ENCODE results near the gene XXYLT1.

The XXYLT1 gene

GRCh38 chr3:195063581-195064193, 207.3 kb downstream of the XXYLT1 start:
- Histone ChIP-seq H3K36me3 (ENCODE audit: control insufficient read depth, low read length) (no peaks in the 10 kb centered on the region; the same call in 1 of the 2 replicates), H3K9me3 (ENCODE audit: control insufficient read depth, insufficient read depth, low read length) (no peaks in the 10 kb centered on the region), H3K9me2 (replicated peaks; ENCODE audit: control insufficient read depth, low read length) (no peaks in the 10 kb centered on the region), H3F3A (ENCODE audit: control insufficient read depth, insufficient read depth) (0 out of 2 replicates have a peak, but pooled peaks cover 3% of the 10 kb centered on the region), H3K27ac (ENCODE audit: low read depth, low read length) (no peak overlapping the region), H3K79me2 (ENCODE audit: control insufficient read depth, low read length) (no peaks in the 10 kb centered on the region), H3K4me2 (ENCODE audit: low read length) (no peak overlapping the region), H3K27me3 (ENCODE audit: control insufficient read depth, low read length) (no peaks in the 10 kb centered on the region), H3K4me3 (ENCODE audit: low read length) (no peak overlapping the region), H3K4me1 (ENCODE audit: control insufficient read depth, low read length) (peaks cover 17% of the 10 kb centered on the region), H4K20me1 (ENCODE audit: control insufficient read depth, insufficient read depth, low read depth, low read length) (no peaks in the 10 kb centered on the region)
- TF ChIP-seq EZH2phosphoT487 (IDR thresholded peaks at IDR 0.05; ENCODE audit: borderline replicate concordance, low read length) (no peak), CTCF (IDR thresholded peaks at IDR 0.05; ENCODE audit: low read depth, low read length, poor library complexity, severe bottlenecking) (no peak)

DNA sequence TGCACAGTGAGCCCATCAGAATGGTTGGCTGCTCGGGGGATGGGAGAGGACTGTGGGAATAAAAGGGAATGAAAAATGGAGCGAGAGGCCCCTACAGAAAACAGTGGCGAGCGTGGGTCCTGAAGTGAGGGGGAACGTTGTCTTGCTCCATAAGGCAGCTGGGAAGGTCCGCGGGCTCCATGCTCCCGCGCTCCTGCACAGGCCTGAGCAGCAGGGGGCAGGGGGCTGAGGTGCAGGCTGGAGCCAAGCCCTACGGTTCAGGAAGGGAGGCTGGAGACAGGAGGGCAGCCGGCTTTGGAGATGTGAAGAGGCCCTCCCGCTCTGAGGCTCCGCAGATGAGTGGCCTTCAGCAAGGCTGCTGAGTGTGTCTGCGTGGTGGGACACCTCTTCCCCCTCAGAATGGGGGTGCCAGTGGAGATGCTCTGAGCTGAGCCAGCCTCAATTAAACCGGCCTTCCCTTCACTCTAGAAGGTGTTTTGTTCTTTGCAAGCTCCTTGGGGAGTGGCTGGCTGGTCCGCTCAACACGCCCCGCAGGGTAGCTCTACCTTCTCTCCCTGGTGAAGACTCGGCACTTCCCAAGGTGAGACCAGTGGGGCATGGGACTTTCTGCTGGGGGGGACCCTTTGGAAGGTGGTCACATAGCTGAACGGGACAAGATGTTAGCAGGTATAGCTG, 208.0 kb downstream of the XXYLT1 start:
- Histone ChIP-seq H3K79me2 (ENCODE audit: control insufficient read depth, low read length) (no peaks in the 10 kb centered on the region), H3K9me3 (ENCODE audit: control insufficient read depth, insufficient read depth, low read length) (no peaks in the 10 kb centered on the region), H3F3A (ENCODE audit: control insufficient read depth, insufficient read depth) (0 out of 2 replicates have a peak, but pooled peaks cover 3% of the 10 kb centered on the region), H3K36me3 (ENCODE audit: control insufficient read depth, low read length) (no peaks in the 10 kb centered on the region), H3K4me1 (ENCODE audit: control insufficient read depth, low read length) (peaks cover 17% of the 10 kb centered on the region), H3K9me2 (replicated peaks; ENCODE audit: control insufficient read depth, low read length) (no peaks in the 10 kb centered on the region), H3K4me2 (ENCODE audit: low read length) (no peak overlapping the region), H4K20me1 (ENCODE audit: control insufficient read depth, insufficient read depth, low read depth, low read length) (no peaks in the 10 kb centered on the region), H3K27me3 (ENCODE audit: control insufficient read depth, low read length) (no peaks in the 10 kb centered on the region), H3K4me3 (ENCODE audit: low read length) (no peak overlapping the region), H3K27ac (ENCODE audit: low read depth, low read length) (no peak overlapping the region)
- TF ChIP-seq EZH2phosphoT487 (IDR thresholded peaks at IDR 0.05; ENCODE audit: borderline replicate concordance, low read length) (no peak), CTCF (IDR thresholded peaks at IDR 0.05; ENCODE audit: low read depth, low read length, poor library complexity, severe bottlenecking) (no peak)

DNA sequence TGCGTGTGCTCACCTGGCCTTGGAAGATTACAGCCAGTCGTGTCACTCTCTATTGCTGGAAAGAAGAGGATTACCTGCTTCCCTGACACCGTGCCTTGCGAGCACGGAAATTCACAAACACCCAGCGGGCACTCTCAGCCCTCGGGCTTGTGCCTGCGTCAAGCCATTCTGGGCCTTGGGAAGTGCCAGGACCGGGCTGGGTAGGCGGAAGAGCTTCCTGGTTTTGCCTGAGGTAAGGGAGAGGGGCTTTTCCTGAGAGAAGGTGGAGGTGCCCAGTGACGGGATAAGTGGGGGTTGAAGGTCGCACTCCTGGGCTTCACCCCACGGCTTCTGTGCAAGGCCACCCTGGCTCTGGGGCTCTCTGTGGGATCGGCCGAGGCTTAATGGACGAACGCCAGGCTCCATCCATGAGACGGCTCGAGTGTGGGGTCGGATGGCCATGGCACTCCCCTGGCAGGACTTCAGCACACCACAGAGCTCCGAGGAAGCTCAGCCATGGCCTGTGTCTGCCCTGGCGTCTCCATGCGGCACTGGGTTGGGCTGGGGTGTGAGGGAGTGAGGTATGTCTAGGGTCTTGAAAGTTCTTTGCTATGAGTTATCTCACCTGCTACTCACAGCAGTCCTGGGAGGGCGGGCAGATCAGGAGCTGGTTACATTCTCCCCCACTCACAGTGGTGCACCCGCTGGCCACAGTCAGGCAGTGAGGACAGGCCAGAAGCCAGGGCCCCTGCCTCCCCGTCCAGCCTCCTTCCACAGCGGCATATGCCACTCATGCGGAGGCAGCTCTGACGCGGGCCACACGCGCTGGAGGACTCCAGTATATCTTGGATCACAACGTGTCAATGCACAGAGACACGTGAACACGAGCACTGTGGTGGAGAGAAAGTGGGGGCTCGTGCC, 209.0 kb downstream of the XXYLT1 start:
- H3K4me3 ChIP-seq (ENCODE audit: low read length): no peak overlapping the region
- no peak overlapping the region for H3K27ac ChIP-seq (ENCODE audit: low read depth, low read length)
- H3K36me3 ChIP-seq (ENCODE audit: control insufficient read depth, low read length): no peaks in the 10 kb centered on the region
- H4K20me1 ChIP-seq (ENCODE audit: control insufficient read depth, insufficient read depth, low read depth, low read length): no peaks in the 10 kb centered on the region
- no peaks in the 10 kb centered on the region for H3K79me2 ChIP-seq (ENCODE audit: control insufficient read depth, low read length)
- H3K9me3 ChIP-seq (ENCODE audit: control insufficient read depth, insufficient read depth, low read length): no peaks in the 10 kb centered on the region
- no peaks in the 10 kb centered on the region for H3K27me3 ChIP-seq (ENCODE audit: control insufficient read depth, low read length)
- no peaks in the 10 kb centered on the region for H3K9me2 ChIP-seq (replicated peaks; ENCODE audit: control insufficient read depth, low read length)
- H3K4me2 ChIP-seq (ENCODE audit: low read length): no peak overlapping the region
- peaks cover 17% of the 10 kb centered on the region for H3K4me1 ChIP-seq (ENCODE audit: control insufficient read depth, low read length)
- H3F3A ChIP-seq (ENCODE audit: control insufficient read depth, insufficient read depth): 0 out of 2 replicates have a peak, but pooled peaks cover 3% of the 10 kb centered on the region
- no peak for TF ChIP-seq EZH2phosphoT487 (IDR thresholded peaks at IDR 0.05; ENCODE audit: borderline replicate concordance, low read length)
- no peak for TF ChIP-seq CTCF (IDR thresholded peaks at IDR 0.05; ENCODE audit: low read depth, low read length, poor library complexity, severe bottlenecking)

Measured in DOHH2 (cell line).